Stimulated activated CD8-positive, alpha-beta memory T cell treated with anti-CD3 and anti-CD28 coated beads, Interleukin-2, amount 100 ng/mL, for 1 hour (primary cell): ENCODE results near the gene TEKT5.

Experiments
- DNase-seq, 2 donors: peaks; one replicate each; pipeline ENCODE4 v3.0.0-alpha.2; 2020; ENCODE audit warnings: low read depth in 2 of 2

TEKT5 gene

GRCh38 chr16:10579965-10580882 lies 114.5 kb downstream of the TEKT5 start, which contains the start of gene EMP2:
Gene EMP2, minus strand, starts transcription at chr16:10580598. Its CDS starts 32,981 bp downstream, at chr16:10547617.
- no peak for DNase-seq

GRCh38 chr16:10579575-10579964 lies 115.2 kb downstream of the TEKT5 start:
- no peak for DNase-seq

- DNase-seq, result no peak
These were observed 116.0 kb downstream of the TEKT5 start for GRCh38 chr16:10578474-10579316.
